HG02840 (cell line): ENCODE measurements around the gene SMIM5.
A peak's percentile ranks its signal among the peaks of the same experiment; 100 is the strongest.

Source experiments
- ATAC-seq: cut with Tn5 transposase; IDR thresholded peaks from one replicate; pipeline ENCODE4 v1.9.1; 2021; ENCODE audit warnings: mild to moderate bottlenecking, moderate library complexity, moderate number of reproducible peaks; ENCODE audit not compliant: unreplicated experiment, low FRiP score

SMIM5 gene

DNA sequence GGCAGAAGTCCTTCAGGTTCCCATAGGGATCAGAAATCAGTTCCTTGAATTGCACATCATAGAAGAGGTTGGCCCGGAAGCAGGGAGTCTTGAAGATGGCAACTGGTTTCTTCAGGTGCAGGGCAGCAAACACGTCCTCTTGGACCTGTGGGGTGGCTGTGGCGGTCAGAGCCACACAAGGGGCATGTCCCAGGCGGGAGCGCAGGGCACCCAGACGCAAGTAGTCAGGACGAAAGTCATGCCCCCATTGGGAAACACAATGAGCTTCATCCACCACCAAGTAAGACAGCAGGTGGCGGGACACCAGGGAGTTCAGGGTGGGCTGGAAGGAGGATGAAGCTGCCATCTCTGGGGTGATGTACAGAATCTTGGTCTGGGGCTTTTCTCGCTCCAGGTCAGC lies 29.3 kb downstream of the SMIM5 start:
- no peak for ATAC-seq

DNA sequence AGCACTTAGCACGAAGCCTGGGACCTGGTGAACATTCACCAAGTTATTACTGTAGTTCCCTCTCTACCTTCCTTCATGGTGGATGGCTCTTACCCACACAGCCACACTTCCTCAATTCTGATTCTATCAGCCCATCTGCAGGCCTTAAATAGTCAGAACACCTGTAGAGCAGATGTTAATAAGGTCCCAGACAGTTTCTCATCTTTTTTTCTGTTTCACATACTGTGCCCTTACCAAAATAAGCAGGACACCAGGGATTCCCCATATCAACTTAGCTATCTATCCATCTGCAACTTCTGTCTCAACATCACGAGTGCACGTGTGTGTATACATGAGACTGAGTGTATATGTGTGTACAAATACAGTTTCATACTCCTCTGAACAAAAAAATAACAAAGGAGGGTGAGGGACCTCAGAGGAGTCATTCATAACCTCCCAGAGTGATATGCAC lies 30.9 kb downstream of the SMIM5 start:
- peak; percentile 52 for ATAC-seq

DNA sequence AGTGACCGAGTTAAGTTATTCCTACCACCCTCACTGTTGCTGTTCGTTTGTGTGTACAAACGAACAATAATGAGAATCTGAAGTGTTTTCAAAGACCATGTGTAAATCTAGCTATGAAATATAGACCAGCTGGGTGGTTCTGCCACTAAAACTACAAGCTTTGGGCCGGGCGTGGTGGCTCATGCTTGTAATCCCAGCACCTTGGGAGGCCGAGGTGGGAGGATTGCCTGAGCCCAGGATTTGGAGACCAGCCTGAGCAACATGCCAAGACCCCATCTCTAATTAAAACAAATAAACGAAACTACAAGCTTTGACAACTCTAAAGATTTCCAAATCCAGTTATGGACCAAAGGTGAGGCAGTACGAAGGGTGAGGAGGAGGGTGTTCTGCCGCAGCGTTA lies 32.7 kb downstream of the SMIM5 start:
- ATAC-seq = no peak

DNA sequence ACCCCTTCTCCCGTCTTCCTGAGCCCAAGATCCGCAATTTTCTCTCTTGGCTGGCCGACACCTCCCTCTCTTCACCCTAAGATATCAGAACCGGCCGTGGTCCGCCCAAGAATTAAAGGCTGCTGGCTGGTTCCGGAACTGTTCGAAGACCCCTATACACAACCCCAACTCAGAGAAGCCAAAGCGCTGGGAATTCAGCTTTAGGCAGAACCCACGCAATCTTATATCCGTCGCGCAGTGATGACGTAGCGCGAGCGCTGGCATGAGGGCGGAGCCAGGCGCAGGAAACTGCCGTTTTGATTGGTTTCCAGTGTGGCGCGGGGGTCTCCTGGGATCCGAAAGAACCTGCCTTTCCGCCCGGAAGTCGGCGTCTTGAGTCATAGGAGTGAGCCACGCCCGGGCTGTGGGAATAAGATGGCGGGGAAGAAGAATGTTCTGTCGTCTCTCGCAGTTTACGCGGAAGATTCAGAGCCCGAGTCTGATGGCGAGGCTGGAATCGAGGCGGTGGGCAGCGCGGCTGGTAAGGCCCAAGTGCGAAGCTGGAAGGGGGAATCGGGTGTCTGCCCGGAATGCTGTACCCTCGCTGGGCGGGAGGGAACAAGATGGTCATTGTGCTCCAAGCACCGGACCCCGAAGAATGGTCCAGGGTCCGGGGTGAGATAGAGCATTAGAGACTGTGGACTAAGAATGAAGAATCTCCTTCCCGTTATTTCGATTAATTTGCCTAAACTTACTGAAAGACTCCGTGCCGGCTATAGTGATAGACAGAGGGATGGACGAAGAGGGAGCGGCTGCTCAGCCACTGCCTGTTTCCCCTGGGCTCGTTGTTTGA lies 33.9 kb downstream of the SMIM5 start, which contains the start of the genes RECQL5 and SAP30BP:
TSS of gene RECQL5 (minus strand) at position 196 of the 832 bp plus-strand sequence. CDS start 597 bp downstream, outside the sequence.
TSS of gene SAP30BP (plus strand) at position 380 of the 832 bp plus-strand sequence. CDS start at position 415, 35 bp downstream.
- ATAC-seq = peak; percentile 79

DNA sequence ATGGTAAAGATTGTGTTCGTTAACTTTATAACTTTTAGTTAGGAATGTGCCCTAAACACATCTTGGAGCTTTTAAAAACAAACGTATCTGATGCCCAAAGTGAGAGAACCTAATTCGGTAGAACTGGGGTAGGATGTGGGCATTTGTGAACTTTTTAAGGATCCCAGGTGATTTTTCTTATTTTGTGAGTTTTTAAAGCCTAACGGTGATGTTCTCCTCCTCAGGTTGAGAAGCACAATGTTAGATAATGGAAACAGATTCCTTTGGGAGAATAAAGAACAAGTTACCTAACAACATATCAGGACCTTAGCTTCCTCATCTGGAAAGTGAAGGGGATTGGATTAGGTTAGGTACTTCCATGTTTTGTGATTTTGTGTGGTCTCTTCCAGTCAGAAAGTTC lies 34.6 kb downstream of the SMIM5 start:
- ATAC-seq = no peak

DNA sequence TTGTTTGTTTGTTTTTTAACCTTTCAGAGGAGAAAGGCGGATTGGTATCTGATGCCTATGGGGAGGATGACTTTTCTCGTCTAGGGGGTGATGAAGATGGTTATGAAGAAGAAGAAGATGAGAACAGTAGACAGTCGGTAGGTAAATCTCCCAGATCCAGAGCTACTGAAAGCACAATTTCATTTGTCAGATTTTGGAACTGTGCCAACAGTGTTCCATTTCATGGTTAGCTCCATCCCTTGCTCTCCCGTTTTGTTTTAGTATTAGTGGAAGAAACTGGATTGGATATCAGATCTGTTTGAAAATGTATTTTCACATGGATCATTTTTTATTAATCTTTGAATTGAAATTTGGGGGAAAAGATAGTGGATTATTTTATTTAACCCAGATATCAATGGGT lies 35.3 kb downstream of the SMIM5 start:
- ATAC-seq = no peak

DNA sequence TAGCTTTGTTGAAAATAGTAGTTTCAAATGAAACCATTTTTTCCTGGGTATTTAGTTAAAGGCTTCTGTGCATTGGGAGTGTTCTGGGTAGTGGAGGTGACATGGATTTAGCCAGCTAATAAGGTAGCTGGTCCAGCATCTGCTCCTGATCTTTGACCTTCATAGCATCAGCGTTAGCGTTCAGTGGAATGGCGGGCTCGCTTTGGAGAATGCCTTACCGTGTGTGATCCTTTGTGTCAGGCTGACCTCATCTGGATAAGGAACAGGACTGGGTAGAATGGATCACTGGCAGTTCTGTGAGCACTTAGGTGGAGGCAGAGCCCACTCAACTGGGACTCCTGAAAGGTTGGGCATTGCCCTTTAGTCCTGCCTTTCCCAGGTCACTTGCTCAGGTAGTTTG lies 37.6 kb downstream of the SMIM5 start:
- no peak for ATAC-seq

DNA sequence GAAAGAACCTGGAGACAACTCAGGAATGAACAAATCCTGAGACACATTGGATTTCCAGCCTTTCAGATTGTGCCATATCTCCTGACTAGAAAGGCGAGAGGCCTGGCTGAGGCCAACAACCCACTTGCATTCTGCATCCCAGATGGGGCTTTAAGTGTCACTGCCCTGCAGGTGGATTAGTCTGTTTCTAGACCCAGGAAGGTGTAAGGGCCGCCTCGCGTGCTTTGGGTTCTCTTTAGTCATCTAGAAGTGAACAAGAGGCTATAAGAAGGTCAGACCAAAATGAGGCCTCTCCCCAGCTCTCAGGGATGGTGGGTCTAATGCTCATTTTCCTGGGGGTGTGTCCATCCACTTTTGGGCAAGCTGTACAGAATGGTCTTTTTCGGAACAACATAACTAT lies 38.8 kb downstream of the SMIM5 start:
- ATAC-seq = no peak

DNA sequence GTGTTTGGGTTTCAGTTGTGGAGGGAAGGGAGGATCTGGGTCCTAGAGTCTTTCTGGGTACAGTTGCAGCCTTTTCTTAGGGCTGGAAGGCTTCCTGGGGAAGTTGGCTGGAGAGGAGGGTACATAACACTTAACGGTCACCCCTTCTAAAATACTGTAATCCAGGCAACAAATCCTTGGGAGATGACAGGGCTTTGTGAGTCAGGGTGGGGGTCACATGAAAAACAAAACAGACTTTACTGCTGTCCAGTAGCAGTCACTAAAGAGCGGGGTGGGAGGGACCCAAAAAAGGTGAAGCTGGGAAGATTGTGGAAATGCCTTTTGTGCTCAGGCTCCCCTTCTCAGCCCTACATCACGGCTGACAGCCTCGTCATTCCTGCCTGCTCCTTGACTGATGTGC lies 40.3 kb downstream of the SMIM5 start:
- ATAC-seq = no peak

DNA sequence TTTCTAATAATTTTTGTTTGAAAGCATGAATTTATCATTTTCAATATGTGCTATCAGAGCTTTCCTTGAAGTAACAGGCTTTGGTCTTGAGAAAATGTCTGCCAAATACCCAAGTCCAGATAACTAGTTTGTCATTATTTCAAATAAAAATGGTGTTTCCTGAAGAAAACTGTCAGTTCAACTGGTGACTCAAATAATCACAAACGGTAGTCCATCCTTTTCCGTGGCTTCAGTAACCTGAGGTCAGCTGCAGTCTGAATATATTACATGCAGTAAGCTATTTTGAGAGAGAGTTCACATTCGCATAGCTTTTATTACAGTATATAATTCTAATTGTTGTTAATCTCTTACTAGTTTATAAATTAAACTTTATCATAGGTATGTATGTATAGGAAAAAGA lies 43.2 kb downstream of the SMIM5 start:
- no peak for ATAC-seq

DNA sequence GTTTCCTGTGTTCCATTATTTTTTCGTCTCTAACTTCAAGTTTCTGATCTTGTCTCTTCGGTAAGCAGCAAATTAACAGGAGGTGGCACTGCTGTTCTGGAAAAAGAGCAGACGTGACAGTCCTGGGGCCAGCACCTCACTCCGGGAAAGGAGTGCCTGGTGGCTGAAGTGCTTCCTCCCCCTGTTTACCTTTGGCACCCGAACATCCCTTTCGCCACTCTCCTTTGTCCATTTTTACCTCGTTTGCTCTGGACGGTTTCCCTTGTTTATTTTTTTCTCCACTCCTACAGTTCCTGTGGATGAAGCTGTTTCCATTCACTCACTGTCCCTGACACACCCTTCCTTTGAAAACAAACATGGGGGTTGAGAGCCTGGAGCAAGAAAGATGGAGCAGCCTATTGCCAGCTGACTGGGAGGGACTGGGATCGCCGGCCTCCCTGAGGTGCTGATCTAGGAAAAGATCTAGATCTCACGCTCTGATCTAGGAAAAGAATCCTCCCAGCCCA lies 46.5 kb downstream of the SMIM5 start:
- no peak for ATAC-seq

DNA sequence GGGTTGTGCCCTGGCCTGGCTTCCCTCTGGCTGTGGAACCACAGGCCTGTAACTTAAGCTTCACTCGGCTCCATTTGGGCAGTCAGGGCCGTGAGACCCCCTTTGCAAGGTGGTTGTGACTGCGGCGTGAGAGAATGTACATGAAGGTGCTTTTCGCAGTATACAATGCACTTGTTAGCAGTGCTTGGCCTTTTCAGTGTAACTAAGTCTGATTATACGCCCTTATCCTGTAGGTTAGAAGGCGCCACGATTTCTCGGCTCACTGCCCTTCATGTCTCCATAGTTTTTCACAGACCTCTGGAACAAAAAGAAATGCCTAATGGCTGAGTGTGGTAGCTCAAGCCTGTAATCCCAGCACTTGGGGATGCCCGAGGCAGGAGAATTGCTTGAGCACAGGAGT lies 47.2 kb downstream of the SMIM5 start:
- no peak for ATAC-seq

DNA sequence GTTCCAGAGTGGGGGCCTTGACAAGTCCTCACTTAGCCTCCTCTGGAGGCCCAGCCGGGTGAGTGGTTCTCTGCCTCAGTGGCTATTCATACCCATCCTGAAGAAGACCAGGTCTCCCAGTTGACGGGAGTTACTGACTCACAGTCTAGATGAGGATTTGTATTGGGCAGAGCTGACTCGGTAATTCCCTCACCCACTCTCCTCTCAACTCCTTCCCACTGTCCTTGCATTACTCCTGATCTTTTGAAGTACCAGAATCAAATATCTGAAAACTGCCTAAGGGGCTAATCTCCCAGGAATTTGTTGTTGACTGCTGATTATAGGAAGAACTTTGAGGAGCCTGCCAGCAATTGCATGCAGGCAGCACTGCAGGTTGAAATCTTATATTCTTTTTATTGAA lies 48.1 kb downstream of the SMIM5 start:
- no peak for ATAC-seq

DNA sequence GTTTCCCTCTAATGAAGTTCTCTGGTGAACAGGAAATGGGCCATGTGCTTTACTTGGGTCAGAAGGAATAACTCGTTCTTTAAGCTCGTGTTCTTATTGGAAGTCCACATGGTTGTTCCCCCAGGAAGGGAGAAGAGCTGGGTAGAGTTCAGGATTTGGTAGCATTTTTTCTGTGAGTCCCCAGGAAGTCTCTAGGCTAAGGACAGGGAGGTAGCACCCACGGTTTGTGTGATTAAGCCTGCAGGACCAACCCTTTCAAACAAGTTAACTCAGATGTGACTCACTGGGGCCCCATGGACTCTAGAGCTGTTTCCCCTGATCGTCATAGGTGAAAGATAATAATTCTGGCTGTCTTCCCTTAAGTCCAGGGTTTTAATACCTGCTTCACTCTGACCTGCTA lies 50.3 kb downstream of the SMIM5 start:
- no peak for ATAC-seq

DNA sequence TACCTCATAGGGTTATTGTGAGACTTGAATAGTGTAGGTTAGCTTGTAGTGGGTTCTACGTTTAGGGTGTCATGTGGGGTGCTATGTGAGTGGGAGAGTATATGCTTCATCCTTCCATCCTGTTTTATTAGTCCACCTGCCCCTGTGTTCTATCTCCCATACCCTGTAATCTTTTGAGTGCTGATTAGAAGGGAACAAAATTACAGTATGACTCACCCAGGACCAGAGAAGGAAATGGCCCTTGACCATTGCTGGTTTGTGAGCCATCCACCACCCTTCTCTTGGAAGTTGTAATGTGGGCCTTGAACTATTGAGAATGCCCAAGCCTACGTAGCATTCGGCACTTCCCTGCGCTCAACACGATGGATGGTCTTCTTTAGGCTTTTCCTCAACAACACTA lies 51.0 kb downstream of the SMIM5 start:
- ATAC-seq = no peak

DNA sequence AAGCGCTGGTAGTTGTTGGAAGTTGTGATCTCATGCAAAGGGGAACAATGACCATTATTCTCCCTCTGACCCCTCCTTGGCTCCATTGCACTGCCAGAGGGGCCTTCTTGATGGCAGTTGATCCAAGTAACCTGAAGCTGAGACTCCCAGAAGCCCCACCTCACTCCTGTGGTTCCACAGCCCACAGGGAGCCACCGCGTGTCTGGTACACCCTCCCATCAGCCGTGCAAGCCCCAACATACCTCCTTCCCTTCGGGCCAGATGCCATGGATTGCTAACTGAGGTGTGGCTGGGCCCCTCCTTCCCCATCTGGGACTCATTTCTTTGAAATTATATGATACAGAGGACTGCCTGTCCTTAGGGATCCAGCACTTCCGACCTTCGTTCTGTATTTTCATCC lies 51.7 kb downstream of the SMIM5 start:
- no peak for ATAC-seq

DNA sequence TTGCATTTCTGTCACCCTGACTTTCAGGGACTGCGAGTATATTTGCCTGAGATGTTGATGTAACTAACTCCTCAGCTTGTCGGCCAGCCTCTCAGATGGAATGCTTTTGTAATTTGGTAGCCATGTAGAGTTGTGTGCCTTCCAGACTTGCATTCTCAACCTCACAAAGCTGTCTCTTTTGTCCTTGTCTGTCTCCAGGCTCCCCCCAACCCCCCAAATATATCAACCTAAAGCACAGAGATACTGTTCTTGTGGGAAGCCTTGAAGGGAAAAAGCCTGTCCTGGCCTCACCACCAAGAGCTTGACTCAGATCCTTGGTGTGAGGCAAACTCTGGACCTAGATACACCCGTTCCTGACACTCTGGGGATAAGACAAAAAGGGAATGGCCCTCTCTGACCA lies 52.3 kb downstream of the SMIM5 start:
- ATAC-seq = no peak

DNA sequence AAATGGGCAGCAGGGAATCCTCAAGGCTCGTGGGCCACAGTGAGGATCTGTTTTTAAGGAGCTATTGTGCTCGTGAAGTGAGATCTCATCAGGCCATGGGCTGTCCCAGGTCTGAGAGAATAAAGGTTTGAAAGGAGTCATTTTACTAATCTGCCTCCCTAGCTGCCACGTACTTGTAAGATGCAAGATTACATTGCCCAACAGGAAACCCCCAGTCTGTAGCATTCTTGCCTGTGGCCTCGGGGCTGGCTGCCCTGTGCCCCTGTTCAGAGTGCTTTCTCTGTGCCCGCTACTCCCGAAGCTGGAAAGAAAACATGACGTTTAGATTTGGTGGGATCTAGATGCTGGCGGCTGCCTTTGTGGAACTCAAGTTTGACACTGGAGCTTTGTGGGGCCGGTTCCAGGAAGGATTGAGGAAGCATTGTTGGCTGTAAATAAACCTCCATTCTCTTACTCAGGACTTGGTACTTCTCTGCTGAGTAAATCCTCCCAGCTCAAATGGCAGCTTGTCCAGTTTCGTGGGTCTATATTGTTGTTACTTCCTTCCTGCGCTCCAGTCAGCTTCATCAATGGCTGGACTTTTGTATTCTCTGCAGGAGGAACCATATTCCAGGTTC lies 55.1 kb downstream of the SMIM5 start:
- no peak for ATAC-seq

DNA sequence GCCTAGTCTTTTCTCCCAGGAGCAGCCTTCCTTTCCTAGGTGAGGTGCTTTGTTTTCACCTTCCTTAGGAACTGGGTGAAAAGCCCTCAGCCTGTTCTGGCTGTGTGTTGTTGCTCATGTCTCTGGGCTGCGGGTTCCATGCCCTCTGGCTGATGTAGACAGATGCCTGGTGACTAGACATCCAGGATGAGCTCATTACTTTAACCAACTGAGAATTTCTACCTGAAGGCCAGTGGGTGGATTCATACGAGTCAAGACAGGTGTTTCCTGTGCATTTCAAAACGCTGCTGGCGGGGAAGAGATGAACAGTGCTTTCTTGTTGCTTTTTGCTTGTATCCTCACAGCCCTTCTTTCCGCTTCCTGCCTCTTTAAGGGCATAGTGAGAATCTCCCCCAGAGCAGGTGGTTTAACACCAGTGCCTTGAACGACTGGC lies 56.2 kb downstream of the SMIM5 start:
- no peak for ATAC-seq
